ENCODE measurements around the gene HOPX. TPM values are rescaled to one million over a fixed set of nuclear protein-coding genes. Genes with fewer than 3 reads are reported as not detected.

The HOPX gene
- total RNA-seq, 2 donors from 2014 or later, result 1.6 TPM; not detected in 1

GRCh38 chr4:56646341-56646740 lies 34.8 kb downstream of the HOPX start:
- Histone ChIP-seq H3K4me1 (no peaks in the 10 kb centered on the region), H3K27me3 (no peaks in the 10 kb centered on the region), H3K36me3 (replicated peaks in 1 of 2; ENCODE audit: insufficient read depth in 1 of 2, low read depth in 2 of 2) (no peaks in the 10 kb centered on the region), H3K27ac (no peak overlapping the region), H3K9me3 (peaks cover 0 to 3% (median 0%) of the 10 kb centered on the region in 3 donors), H3K4me3 (no peak overlapping the region)
- intact Hi-C loops (cut with DNase I), result no loop called here
- no peak for DNase-seq
- ATAC-seq, result no peak
- 59 to 71% methylated on average over 1 of the region's 1 CpG for WGBS, 2 donors
- TF ChIP-seq, protein P1, sequence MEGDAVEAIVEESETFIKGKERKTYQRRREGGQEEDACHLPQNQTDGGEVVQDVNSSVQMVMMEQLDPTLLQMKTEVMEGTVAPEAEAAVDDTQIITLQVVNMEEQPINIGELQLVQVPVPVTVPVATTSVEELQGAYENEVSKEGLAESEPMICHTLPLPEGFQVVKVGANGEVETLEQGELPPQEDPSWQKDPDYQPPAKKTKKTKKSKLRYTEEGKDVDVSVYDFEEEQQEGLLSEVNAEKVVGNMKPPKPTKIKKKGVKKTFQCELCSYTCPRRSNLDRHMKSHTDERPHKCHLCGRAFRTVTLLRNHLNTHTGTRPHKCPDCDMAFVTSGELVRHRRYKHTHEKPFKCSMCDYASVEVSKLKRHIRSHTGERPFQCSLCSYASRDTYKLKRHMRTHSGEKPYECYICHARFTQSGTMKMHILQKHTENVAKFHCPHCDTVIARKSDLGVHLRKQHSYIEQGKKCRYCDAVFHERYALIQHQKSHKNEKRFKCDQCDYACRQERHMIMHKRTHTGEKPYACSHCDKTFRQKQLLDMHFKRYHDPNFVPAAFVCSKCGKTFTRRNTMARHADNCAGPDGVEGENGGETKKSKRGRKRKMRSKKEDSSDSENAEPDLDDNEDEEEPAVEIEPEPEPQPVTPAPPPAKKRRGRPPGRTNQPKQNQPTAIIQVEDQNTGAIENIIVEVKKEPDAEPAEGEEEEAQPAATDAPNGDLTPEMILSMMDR (IDR thresholded peaks at IDR 0.05), result no peak
- TF ChIP-seq POLR2A (IDR thresholded peaks at IDR 0.05), result no peak

- intact Hi-C loops (cut with DNase I), result no loop called here
- TF ChIP-seq, protein P1 (IDR thresholded peaks at IDR 0.05), result no peak
- no peak for TF ChIP-seq POLR2A (IDR thresholded peaks at IDR 0.05)
Observed at GRCh38 chr4:56643596-56643995, 37.5 kb downstream of the HOPX start.

DNA sequence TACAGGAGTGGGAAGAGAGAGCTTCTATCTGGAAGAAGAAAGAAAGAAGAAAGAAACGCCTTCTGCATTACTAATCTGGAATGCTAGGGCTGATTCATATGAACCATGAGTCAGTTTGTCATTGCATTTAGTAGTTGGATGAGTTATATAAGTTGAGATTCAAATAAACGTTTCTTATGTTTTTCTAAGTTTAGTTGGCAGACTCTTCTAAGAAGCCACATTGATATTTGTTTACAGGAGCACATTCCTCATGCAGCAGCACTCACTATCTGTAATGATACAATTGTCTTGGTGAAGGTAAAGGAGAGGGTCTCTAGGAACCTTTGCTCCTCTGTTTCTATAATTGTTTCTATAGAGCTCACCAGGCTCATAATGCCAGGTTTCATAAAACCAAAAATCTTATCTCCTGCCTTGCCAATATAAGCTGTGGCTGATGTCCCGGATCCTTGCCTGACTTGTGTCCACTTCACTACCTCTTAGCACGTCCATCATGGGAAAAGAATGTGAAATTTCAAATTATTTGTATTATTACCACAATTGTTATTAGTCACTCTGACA lies 39.5 kb downstream of the HOPX start:
- no peaks in the 10 kb centered on the region for H3K36me3 ChIP-seq (replicated peaks in 1 of 2; ENCODE audit: insufficient read depth in 1 of 2, low read depth in 2 of 2)
- ATAC-seq (no peak), DNase-seq (no peak)
- no peaks in the 10 kb centered on the region for H3K4me1 ChIP-seq
- no peak for TF ChIP-seq POLR2A (IDR thresholded peaks at IDR 0.05)
- TF ChIP-seq, protein P1 (IDR thresholded peaks at IDR 0.05), result no peak
- intact Hi-C loops (cut with DNase I), result no loop called here
- no peak overlapping the region for H3K27ac ChIP-seq
- peaks cover 0 to 3% (median 0%) of the 10 kb centered on the region in 3 donors for H3K9me3 ChIP-seq
- H3K27me3 ChIP-seq, result no peaks in the 10 kb centered on the region
- WGBS, 2 donors, result 47 to 48% methylated on average over 4 of the region's 4 CpGs
- no peak overlapping the region for H3K4me3 ChIP-seq

More at GRCh38 chr4:56643596-56643995, 37.5 kb downstream of the HOPX start:
- DNase-seq (no peak), ATAC-seq (no peak)
- Histone ChIP-seq H3K4me1 (no peaks in the 10 kb centered on the region), H3K27me3 (no peaks in the 10 kb centered on the region), H3K4me3 (no peak overlapping the region), H3K27ac (no peak overlapping the region), H3K9me3 (peaks cover 0 to 3% (median 0%) of the 10 kb centered on the region in 3 donors), H3K36me3 (replicated peaks in 1 of 2; ENCODE audit: insufficient read depth in 1 of 2, low read depth in 2 of 2) (no peaks in the 10 kb centered on the region)
- 69 to 88% methylated on average over 6 of the region's 6 CpGs for WGBS, 2 donors

- Histone ChIP-seq H3K27me3 (no peaks in the 10 kb centered on the region), H3K36me3 (replicated peaks in 1 of 2; ENCODE audit: insufficient read depth in 1 of 2, low read depth in 2 of 2) (no peaks in the 10 kb centered on the region), H3K4me3 (no peak overlapping the region), H3K27ac (no peak overlapping the region), H3K9me3 (no peaks in the 10 kb centered on the region), H3K4me1 (no peaks in the 10 kb centered on the region)
- intact Hi-C loops (cut with DNase I), result no loop called here
- WGBS, 2 donors, result 54 to 59% methylated on average over 5 of the region's 5 CpGs
- ATAC-seq (no peak), DNase-seq (no peak)
- no peak for TF ChIP-seq POLR2A (IDR thresholded peaks at IDR 0.05)
- TF ChIP-seq, protein P1 (IDR thresholded peaks at IDR 0.05), result no peak
Observed at GRCh38 chr4:56640621-56641493, 40.2 kb downstream of the HOPX start.
